ENCODE results near the gene SORBS2.

Gene SORBS2

DNA sequence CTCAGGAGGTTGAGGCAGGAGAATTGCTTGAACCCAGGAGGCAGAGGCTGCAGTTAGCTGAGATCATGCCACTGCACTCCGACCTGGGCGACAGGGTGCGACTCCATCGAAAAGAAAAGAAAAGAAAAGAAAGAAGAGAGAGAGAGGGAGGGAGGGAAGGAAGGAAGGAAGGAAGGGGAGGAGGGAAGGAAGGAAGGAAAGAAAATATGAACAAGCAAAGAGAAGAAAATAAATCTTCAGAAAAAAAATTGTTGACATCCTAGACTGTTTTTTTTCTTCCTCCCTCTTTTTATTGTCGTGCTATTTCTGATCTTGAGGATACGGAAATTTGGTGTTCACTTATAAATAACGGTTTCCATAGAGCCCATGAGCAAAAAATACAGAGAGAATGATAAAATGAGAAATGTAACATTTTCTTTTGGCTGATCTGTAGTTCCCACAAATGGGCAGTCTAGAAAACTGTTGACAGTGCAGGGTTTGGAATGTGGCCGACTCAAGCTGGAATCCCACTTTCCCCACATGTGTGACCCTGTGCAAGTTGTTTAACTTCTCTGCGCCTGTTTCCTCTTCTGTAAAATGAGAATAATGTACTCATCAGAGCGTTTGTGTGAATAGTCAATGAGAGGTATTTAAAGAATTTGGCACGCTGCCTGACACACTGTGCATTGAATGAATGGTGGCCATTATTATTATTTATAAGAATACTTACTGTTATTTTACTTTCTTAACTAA lies 19.4 kb downstream of the SORBS2 start:
- H4K20me1 ChIP-seq (ENCODE audit: insufficient read depth, low read length, poor library complexity, severe bottlenecking), result no peaks in the 10 kb centered on the region
- no peak overlapping the region for H3K4me3 ChIP-seq (ENCODE audit: low read length, poor library complexity, severe bottlenecking)
- no peaks in the 10 kb centered on the region for H3K36me3 ChIP-seq (ENCODE audit: insufficient read depth, low read length)
- no peaks in the 10 kb centered on the region for H3K79me2 ChIP-seq (ENCODE audit: insufficient read depth, low read length)
- no peaks in the 10 kb centered on the region for H3K9me3 ChIP-seq (ENCODE audit: insufficient read depth, low read depth, low read length)
- TF ChIP-seq, protein P1, sequence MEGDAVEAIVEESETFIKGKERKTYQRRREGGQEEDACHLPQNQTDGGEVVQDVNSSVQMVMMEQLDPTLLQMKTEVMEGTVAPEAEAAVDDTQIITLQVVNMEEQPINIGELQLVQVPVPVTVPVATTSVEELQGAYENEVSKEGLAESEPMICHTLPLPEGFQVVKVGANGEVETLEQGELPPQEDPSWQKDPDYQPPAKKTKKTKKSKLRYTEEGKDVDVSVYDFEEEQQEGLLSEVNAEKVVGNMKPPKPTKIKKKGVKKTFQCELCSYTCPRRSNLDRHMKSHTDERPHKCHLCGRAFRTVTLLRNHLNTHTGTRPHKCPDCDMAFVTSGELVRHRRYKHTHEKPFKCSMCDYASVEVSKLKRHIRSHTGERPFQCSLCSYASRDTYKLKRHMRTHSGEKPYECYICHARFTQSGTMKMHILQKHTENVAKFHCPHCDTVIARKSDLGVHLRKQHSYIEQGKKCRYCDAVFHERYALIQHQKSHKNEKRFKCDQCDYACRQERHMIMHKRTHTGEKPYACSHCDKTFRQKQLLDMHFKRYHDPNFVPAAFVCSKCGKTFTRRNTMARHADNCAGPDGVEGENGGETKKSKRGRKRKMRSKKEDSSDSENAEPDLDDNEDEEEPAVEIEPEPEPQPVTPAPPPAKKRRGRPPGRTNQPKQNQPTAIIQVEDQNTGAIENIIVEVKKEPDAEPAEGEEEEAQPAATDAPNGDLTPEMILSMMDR (conservative IDR thresholded peaks at IDR 0.05; ENCODE audit: low read length), result no peak
- no peak for TF ChIP-seq EZH2phosphoT487 (IDR thresholded peaks at IDR 0.05; ENCODE audit: borderline replicate concordance)
- H3K27me3 ChIP-seq (ENCODE audit: insufficient read depth, low read length, poor library complexity, severe bottlenecking), result no peaks in the 10 kb centered on the region
- H3K9ac ChIP-seq (ENCODE audit: low read depth, low read length, poor library complexity, severe bottlenecking), result no peak overlapping the region
- no peak overlapping the region for H2AFZ ChIP-seq (ENCODE audit: low read length)
- no peaks in the 10 kb centered on the region for H3K4me1 ChIP-seq (ENCODE audit: insufficient read depth, low read length, poor library complexity, severe bottlenecking)
- no peaks in the 10 kb centered on the region for H3F3A ChIP-seq (ENCODE audit: low read depth)
- H3K9me2 ChIP-seq (replicated peaks; ENCODE audit: low read depth, low read length), result no peaks in the 10 kb centered on the region
- no peak overlapping the region for H3K4me2 ChIP-seq (ENCODE audit: low read depth, low read length, poor library complexity, severe bottlenecking)

DNA sequence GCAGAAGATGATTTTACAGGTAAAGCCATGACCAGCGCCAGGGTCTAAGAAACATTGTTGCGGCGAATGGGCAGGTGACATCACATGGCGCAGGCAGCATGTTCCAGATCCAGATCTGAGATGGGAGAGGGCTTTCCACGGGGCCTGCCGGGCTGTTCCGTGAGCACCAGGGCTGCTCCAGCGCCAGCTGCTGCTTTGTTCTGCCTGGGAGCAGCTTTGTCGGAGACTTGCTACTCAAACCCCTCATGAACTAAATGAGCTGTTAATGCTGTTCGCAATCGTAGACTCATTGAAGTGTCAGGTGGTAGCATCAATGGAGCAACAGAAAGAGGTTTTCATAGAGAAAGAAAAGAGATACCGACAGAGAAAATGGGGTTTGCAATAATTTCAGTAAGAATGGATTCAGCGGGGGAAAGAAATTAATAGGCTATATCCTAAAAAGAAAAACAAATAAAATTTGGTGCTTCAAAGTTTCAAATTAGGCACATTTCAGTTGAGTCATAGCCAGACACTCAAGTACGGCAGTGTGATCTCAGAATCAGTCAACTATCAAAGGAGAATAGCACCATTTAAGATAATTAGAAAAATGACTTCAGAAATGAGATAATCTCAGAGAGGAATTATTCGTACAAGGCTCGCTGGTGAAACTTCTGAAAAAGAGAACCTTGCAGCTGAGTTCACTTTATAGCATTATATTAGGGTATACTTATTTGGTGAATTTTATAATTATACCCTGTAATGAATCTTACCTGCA lies 23.9 kb downstream of the SORBS2 start:
- no peaks in the 10 kb centered on the region for H3K36me3 ChIP-seq (ENCODE audit: insufficient read depth, low read length)

DNA sequence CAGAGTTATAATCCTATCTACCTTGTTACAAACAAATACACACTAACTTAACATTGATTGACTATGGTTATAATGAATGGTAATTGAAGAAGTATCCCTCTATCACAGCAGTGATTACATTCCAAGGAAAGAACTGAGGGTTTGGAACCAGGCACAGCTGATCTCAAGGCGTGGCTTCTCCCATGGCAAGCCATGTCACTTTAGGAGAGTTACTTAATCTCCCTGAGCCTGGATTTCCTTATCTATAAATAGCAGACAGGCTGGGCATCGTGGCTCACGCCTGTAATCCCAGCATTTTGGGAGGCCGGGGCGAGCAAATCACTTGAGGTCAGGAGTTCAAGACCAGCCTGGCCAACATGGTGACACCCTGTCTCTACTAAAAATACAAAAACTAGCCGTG lies 25.6 kb downstream of the SORBS2 start:
- Histone ChIP-seq H3K9ac (ENCODE audit: low read depth, low read length, poor library complexity, severe bottlenecking) (no peak overlapping the region), H3K36me3 (ENCODE audit: insufficient read depth, low read length) (no peaks in the 10 kb centered on the region)
- TF ChIP-seq, protein P1 (conservative IDR thresholded peaks at IDR 0.05; ENCODE audit: low read length), result no peak
- no peak for TF ChIP-seq EZH2phosphoT487 (IDR thresholded peaks at IDR 0.05; ENCODE audit: borderline replicate concordance)

More for the DNA sequence above, 23.9 kb downstream of the SORBS2 start:
- Histone ChIP-seq H3K9ac (ENCODE audit: low read depth, low read length, poor library complexity, severe bottlenecking) (no peak overlapping the region), H3K9me2 (replicated peaks; ENCODE audit: low read depth, low read length) (no peaks in the 10 kb centered on the region), H3K27me3 (ENCODE audit: insufficient read depth, low read length, poor library complexity, severe bottlenecking) (no peaks in the 10 kb centered on the region), H3K4me2 (ENCODE audit: low read depth, low read length, poor library complexity, severe bottlenecking) (no peak overlapping the region), H3K4me1 (ENCODE audit: insufficient read depth, low read length, poor library complexity, severe bottlenecking) (no peaks in the 10 kb centered on the region), H2AFZ (ENCODE audit: low read length) (no peak overlapping the region), H3F3A (ENCODE audit: low read depth) (no peaks in the 10 kb centered on the region), H4K20me1 (ENCODE audit: insufficient read depth, low read length, poor library complexity, severe bottlenecking) (no peaks in the 10 kb centered on the region), H3K4me3 (ENCODE audit: low read length, poor library complexity, severe bottlenecking) (no peak overlapping the region), H3K9me3 (ENCODE audit: insufficient read depth, low read depth, low read length) (no peaks in the 10 kb centered on the region), H3K79me2 (ENCODE audit: insufficient read depth, low read length) (no peaks in the 10 kb centered on the region)
- TF ChIP-seq EZH2phosphoT487 (IDR thresholded peaks at IDR 0.05; ENCODE audit: borderline replicate concordance), result no peak
- TF ChIP-seq, protein P1 (conservative IDR thresholded peaks at IDR 0.05; ENCODE audit: low read length), result no peak

More for the DNA sequence above, 25.6 kb downstream of the SORBS2 start:
- H3F3A ChIP-seq (ENCODE audit: low read depth), result no peaks in the 10 kb centered on the region
- H3K4me1 ChIP-seq (ENCODE audit: insufficient read depth, low read length, poor library complexity, severe bottlenecking), result no peaks in the 10 kb centered on the region
- H3K9me3 ChIP-seq (ENCODE audit: insufficient read depth, low read depth, low read length), result no peaks in the 10 kb centered on the region
- no peak overlapping the region for H3K4me3 ChIP-seq (ENCODE audit: low read length, poor library complexity, severe bottlenecking)
- no peak overlapping the region for H2AFZ ChIP-seq (ENCODE audit: low read length)
- H3K4me2 ChIP-seq (ENCODE audit: low read depth, low read length, poor library complexity, severe bottlenecking), result no peak overlapping the region
- no peaks in the 10 kb centered on the region for H3K9me2 ChIP-seq (replicated peaks; ENCODE audit: low read depth, low read length)
- no peaks in the 10 kb centered on the region for H3K79me2 ChIP-seq (ENCODE audit: insufficient read depth, low read length)
- H3K27me3 ChIP-seq (ENCODE audit: insufficient read depth, low read length, poor library complexity, severe bottlenecking), result no peaks in the 10 kb centered on the region
- H4K20me1 ChIP-seq (ENCODE audit: insufficient read depth, low read length, poor library complexity, severe bottlenecking), result no peaks in the 10 kb centered on the region

Data from Loucy (cell line).